Measurements from ENCODE around the gene ADGRL2.

- no peak for TF ChIP-seq POLR2A (IDR thresholded peaks at IDR 0.05; ENCODE audit: low read length)
- no peak for TF ChIP-seq GATA1 (IDR thresholded peaks at IDR 0.05; ENCODE audit: low read depth, low read length)
These were observed 199.5 kb downstream of the ADGRL2 start for GRCh38 chr1:82000221-82000620.

All from erythroblast (primary cell).